ENCODE results near the gene CCN6. TPM values are rescaled to one million over a fixed set of nuclear protein-coding genes. Genes with fewer than 3 reads are reported as not detected.

CCN6 gene
- total RNA-seq, 2 donors from 2014 or later: not detected

DNA sequence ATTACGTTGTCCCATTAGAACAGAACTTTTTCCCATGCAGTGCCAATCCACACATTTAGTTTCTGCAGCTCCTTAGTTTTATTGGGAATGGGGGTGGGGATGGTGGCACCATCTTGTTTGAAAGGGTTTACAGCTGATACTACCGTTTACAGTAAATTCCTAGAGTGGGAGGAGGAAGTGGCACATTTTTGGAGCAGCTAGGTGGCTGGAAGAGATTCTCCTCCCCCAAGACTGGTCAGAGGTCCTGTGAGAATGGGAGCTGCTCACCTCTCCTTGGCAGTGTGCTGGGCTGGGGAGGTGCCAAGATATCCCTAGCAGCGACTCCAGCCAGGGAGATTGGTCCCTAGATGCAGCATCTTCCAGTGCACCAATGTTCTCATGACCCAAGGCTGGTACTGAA is 12.4 kb upstream of the CCN6 start:
- H3K27me3 Mint-ChIP-seq (ENCODE audit: insufficient read depth): no peaks in the 10 kb centered on the region
- H3K4me3 Mint-ChIP-seq: no peak overlapping the region
- no peaks in the 10 kb centered on the region for H3K27me3 ChIP-seq (ENCODE audit: control insufficient read depth, insufficient read depth, low read length, poor library complexity, severe bottlenecking)

DNA sequence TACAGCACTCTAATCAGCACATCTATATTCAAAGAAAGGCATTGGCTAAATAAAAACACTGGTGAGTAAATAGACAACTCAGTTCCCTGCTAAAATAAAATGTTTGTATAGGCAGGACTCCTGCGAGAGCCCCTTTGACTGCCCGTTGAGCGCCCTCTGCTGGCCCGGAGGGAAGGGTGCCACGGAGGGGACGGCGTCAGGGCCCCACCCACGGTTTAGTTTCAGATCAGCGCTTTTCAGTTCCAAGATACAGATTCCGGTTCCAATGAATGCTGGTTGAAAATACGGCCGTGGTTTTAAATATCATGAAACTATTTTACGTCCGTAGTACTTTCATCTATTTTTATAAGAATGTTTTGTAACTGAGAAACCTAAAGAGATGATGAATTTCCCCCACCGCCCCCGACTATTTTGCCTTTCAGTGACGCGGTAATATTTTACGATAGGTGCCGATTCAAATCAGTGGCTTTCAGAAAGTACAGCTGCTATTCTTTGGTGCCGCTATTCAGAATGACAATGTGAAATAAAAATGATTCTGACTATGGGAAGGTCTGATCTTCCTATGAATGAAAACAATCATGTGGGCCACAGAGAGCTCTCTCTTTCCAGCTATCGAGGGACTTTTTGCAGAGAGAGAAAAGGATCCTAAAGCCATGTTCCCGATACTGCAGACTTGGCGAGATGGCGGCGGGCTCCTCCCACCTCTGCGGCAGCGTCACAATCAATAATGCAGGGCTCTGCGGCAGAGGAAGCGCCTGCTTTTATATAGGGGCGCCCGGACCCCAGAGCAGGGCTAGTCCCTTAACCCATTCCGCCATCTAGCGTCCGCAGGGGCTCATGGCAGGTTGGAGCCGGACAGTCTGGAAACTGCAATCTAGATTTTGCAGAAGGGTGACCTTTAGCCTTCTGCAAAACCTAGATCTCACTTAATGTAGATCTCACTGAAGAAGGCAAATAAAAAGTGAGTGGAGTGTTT is 10.6 kb upstream of the CCN6 start:
- Histone ChIP-seq H3K4me1 (ENCODE audit: control insufficient read depth, insufficient read depth, low read length) (no peaks in the 10 kb centered on the region), H3K27ac (ENCODE audit: low read depth, low read length) (peak overlapping the region; percentile 83), H3K4me3 (ENCODE audit: low read length) (peak overlapping the region; percentile 94), H3K9me3 (ENCODE audit: control insufficient read depth, low read length) (peaks cover 7% of the 10 kb centered on the region), H3K36me3 (ENCODE audit: control insufficient read depth, insufficient read depth, low read length) (no peaks in the 10 kb centered on the region), H3K27me3 (ENCODE audit: control insufficient read depth, insufficient read depth, low read length, poor library complexity, severe bottlenecking) (no peaks in the 10 kb centered on the region), H3K9ac (ENCODE audit: extremely low read depth, low read length, poor library complexity, severe bottlenecking) (peak overlapping the region; percentile 65)
- no peaks in the 10 kb centered on the region for H3K27me3 Mint-ChIP-seq (ENCODE audit: insufficient read depth)
- peak overlapping the region; percentile 73 for H3K4me3 Mint-ChIP-seq
- peaks cover 12% of the 10 kb centered on the region for H3K9me3 Mint-ChIP-seq
- H3K4me1 Mint-ChIP-seq: peaks cover 5% of the 10 kb centered on the region
- H3K27ac Mint-ChIP-seq: peak overlapping the region; percentile 94
- no peaks in the 10 kb centered on the region for H3K36me3 Mint-ChIP-seq (ENCODE audit: low read depth)
- WGBS, 2 experiments (ENCODE audit: insufficient coverage in 1 of 2, insufficient read length in 1 of 2): 0% methylated on average over 21 to 36 of the region's 36 CpGs
- peak; percentile 99 for TF ChIP-seq CTCF (conservative IDR thresholded peaks at IDR 0.05)
- DNase-seq: peak; percentile 98

More for the DNA sequence above, 12.4 kb upstream of the CCN6 start:
- Mint-ChIP-seq H3K9me3 (peaks cover 2% of the 10 kb centered on the region), H3K4me1 (peaks cover 2% of the 10 kb centered on the region), H3K27ac (no peak overlapping the region), H3K36me3 (ENCODE audit: low read depth) (no peaks in the 10 kb centered on the region)
- WGBS, 2 experiments (ENCODE audit: insufficient coverage in 1 of 2, insufficient read length in 1 of 2): 87 to 90% methylated on average over 1 to 3 of the region's 3 CpGs
- Histone ChIP-seq H3K27ac (ENCODE audit: low read depth, low read length) (no peak overlapping the region), H3K36me3 (ENCODE audit: control insufficient read depth, insufficient read depth, low read length) (no peaks in the 10 kb centered on the region), H3K4me3 (ENCODE audit: low read length) (no peak overlapping the region), H3K9me3 (ENCODE audit: control insufficient read depth, low read length) (peaks cover 2% of the 10 kb centered on the region), H3K4me1 (ENCODE audit: control insufficient read depth, insufficient read depth, low read length) (no peaks in the 10 kb centered on the region), H3K9ac (ENCODE audit: extremely low read depth, low read length, poor library complexity, severe bottlenecking) (no peak overlapping the region)
- DNase-seq: no peak
- TF ChIP-seq CTCF (conservative IDR thresholded peaks at IDR 0.05): no peak

DNA sequence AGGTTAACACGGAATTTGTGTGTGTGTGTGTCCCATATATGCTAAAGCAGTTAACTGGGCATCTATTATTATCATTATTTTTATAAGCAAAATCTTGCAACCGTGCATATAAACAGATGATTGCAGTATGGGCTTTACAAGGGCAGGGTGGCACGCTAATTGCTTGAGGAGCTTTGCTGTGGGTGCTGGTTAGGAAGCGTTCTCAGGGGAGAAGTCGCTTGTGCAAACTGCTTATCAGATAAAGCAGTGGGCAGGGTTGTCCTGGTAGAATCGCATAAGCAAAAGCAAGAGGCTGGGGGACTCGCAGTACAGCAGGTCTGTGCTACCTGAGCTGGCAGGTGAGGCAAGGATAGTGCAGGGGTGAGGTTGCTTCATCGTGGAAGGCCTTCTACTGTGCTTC is 9.7 kb upstream of the CCN6 start:
- H3K27ac Mint-ChIP-seq: no peak overlapping the region
- peaks cover 7% of the 10 kb centered on the region for H3K9me3 ChIP-seq (ENCODE audit: control insufficient read depth, low read length)
- WGBS, 2 experiments (ENCODE audit: insufficient coverage in 1 of 2, insufficient read length in 1 of 2): 77 to 80% methylated on average over 5 to 8 of the region's 8 CpGs

More for the DNA sequence above, 9.7 kb upstream of the CCN6 start:
- DNase-seq: no peak
- Mint-ChIP-seq H3K4me1 (peaks cover 8% of the 10 kb centered on the region), H3K27me3 (ENCODE audit: insufficient read depth) (no peaks in the 10 kb centered on the region), H3K4me3 (no peak overlapping the region), H3K36me3 (ENCODE audit: low read depth) (no peaks in the 10 kb centered on the region), H3K9me3 (peaks cover 12% of the 10 kb centered on the region)
- Histone ChIP-seq H3K4me3 (ENCODE audit: low read length) (no peak overlapping the region), H3K27me3 (ENCODE audit: control insufficient read depth, insufficient read depth, low read length, poor library complexity, severe bottlenecking) (no peaks in the 10 kb centered on the region), H3K36me3 (ENCODE audit: control insufficient read depth, insufficient read depth, low read length) (no peaks in the 10 kb centered on the region), H3K9ac (ENCODE audit: extremely low read depth, low read length, poor library complexity, severe bottlenecking) (no peak overlapping the region), H3K4me1 (ENCODE audit: control insufficient read depth, insufficient read depth, low read length) (no peaks in the 10 kb centered on the region), H3K27ac (ENCODE audit: low read depth, low read length) (no peak overlapping the region)
- TF ChIP-seq CTCF (conservative IDR thresholded peaks at IDR 0.05): no peak

All from endodermal cell (in vitro differentiated cells).